ENCODE results near the gene CEMIP.

CEMIP gene

DNA sequence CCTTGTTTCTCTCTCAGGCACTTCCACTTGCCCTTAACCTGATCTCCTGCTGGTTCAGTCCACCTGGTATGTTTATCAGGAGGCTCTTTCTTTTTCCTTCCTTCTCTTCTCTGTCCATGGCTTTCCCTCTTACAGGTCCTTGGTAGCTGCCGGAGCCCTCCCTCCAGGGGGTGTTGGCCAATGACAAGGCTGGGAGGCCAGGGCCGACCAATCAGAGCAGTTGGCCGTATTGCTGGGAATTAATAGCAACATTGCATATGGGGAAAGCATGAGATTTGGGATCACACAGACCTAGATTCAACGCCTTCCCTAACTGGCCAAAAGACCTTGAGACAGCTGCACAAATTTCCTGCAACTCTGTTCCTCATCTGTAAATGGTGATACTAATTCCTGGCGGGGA, 62.4 kb downstream of the CEMIP start:
- no peak for DNase-seq (ENCODE audit: low read depth in 1 of 2, low spot score in 1 of 2)

DNA sequence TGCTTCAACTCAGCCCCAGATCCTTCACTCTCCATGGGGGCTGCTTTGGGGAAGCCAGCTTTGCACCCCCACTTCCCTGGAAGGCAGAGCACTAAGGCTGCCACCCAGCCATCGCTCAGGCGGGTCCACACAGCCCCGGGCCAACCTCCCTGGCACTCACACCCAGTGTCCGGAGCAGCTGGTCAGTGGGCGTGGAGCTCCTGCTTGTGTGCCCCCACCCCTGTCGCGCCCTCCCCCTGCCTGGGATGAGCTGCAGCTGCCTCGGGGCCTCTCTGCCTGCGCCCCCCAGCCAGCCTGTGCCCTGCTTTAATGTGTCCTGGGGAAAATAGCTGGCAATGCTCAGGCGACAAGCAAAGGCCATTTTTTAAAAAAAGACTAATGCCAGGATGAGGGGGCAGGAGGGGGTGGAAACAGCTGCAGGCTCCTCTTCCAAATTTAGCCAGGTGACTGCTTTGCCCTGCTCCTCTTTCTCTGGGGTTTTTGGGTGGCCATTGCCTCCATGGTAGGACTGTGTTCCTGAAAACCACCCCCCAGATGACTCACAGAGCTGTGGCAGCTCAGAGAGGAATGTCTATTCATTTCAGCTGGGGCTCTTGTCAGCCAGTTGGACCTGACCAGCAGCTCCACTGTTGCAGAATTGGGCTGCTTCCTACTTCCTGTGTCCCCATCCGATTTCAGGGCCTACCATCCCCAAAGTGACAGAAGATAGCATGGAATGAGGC, 65.0 kb downstream of the CEMIP start:
- no peak for DNase-seq (ENCODE audit: low read depth in 1 of 2, low spot score in 1 of 2)

DNA sequence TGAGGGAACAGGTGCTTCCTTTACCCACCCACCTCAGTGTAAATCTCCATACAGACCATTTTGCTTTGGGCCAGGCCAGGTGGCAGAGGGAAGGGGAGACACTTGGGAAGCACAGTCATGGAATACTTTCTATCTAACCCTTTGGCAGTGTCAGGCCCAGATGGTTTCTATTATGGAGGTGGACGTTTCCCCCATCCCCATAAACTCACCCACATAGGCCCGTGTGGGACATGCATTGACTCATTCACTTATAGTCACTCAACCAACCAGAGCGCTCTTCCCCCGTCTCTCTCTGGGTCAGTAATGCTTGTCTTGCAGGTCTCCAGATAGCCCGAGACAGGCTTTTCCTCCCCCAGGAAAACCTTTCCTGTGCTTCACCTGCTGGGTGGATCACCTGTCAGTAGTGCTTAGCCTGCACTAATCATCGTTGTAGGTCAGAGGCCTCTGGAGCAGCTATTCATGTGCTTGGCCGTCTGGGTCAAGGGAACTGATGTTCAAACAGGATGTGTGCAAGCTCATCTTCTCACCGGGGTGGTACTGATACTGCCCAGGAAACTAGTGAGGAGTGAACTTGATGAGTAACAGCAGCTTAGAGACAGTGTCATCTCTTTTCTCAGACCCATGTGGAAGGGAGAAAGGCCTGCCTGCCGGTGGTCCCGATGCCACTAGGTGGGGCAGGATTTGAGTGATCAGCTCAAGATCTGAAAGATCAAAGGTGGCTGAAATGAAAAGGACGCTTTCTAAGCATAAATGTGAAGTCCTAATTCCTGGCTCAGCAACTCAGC, 67.1 kb downstream of the CEMIP start:
- DNase-seq (ENCODE audit: low read depth in 1 of 2, low spot score in 1 of 2): no peak

DNA sequence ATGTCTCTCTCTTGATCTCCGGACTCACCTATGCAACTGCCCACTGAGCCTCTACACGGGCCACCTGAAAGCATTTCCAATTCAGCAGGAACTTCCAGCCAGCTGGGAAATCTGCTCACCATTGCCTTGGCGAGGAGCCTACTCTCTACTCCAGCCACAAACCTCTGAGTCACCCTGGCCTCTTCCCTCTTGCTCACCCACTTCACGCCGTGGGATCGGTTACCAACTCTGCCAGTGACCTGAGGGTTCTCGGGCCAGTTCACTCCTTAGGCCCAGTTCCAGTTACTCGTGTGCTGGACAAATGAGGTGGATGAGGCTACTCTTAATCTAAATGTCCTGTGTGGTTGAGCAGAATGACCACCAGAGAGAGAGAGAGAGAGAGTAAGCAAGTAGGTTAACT, 70.1 kb downstream of the CEMIP start:
- no peak for DNase-seq (ENCODE audit: low read depth in 1 of 2, low spot score in 1 of 2)

DNA sequence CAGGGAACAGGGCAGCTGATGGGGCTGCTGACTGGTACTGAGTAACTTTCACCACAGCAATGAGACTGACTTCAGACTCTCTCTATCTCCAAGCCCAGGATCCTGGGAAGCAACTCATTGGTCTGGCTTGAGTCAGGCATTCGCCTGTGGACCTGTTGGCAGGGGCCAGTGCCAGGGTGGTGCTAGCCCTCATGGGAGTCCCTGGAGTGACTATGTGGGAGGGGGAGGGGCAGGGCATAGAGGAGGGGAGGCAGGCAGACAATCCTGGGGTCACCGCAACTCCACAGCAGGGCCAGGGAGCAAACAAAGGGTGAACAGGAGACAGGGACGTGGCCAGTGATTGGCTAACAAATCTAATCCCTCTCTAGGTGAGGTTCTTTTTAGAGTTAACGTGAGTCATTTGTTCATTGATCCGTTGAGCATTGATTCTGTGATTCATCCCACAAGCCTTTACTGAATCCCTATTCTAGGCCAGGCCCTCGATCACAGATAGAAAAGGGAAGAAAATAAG, 71.8 kb downstream of the CEMIP start:
- DNase-seq (ENCODE audit: low read depth in 1 of 2, low spot score in 1 of 2): no peak

DNA sequence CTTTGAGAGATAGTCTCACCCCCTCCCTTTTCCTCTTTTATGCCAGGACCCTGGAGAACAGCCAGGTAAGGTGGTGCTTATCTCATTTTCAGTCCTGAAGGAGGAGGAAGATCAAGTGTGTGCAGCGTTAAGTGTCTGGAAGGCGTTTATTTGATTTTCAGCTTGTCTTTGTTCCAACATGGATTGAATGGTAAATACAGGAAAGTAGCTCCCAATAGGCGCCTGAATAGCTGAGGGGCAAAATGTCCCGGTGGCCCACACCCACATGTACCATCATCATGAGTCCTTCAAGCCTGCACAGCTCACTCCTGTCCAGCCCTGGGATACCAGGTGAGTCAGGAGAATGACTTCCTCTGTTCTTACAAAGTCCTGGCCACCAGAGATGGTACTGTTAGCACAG, 73.5 kb downstream of the CEMIP start:
- no peak for DNase-seq (ENCODE audit: low read depth in 1 of 2, low spot score in 1 of 2)

DNA sequence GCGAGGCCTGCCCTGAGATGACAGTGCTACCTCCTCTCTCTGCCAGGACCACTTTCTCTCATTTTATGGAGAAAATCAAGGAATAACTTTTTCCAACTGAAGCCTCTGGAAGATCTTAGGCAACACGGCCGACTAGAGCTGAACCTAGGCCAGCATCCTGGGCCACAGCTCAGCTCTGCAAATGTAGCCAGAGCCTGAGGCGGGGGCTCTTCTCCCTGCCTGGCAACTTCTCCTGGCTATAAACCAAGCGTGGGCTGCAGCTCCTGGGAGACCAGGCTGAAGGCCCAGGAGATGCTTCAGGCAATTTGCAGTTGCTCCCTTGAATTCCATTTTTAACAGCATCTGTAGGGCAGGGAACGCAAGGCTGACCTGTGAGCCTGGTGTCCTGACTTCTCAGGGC, 74.9 kb downstream of the CEMIP start:
- no peak for DNase-seq (ENCODE audit: low read depth in 1 of 2, low spot score in 1 of 2)

DNA sequence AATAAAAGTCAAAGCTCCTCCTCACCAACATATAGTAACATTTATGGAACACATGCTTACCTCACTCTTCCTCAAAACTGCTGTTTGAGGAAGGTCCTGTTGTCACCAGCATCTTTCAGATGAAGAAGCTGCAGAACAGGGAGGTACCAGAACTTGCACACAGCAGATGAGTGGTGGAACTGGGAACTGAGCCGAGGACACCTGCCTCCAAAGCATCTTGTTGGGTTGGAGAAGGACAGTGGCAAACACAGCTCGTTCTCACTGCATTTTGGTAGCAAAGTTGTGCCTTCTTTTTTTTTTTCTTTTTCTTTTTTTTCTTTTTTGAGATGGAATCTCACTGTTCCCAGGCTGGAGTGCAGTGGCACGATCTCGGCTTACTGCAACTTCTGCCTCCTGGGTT, 76.0 kb downstream of the CEMIP start:
- no peak for DNase-seq (ENCODE audit: low read depth in 1 of 2, low spot score in 1 of 2)

DNA sequence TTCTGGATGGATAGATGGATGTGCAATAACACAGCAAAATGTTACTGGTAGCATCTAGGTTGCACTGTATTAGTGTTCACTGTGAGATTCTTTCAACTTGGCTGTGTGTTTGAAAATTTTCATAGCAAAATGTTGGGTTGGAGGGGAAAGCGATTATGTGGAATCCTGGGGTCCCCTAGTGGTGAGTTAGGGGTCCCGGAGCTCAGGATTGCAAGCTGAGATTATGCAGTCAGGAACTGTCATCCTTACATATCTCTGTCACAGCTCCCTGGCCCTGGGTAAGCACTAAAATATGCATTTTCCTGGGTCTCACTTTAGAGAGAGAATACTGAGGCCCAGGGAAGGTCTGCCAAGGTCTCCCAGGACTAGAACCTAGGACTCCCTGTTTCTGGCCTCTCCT, 77.2 kb downstream of the CEMIP start:
- no peak for DNase-seq (ENCODE audit: low read depth in 1 of 2, low spot score in 1 of 2)

DNA sequence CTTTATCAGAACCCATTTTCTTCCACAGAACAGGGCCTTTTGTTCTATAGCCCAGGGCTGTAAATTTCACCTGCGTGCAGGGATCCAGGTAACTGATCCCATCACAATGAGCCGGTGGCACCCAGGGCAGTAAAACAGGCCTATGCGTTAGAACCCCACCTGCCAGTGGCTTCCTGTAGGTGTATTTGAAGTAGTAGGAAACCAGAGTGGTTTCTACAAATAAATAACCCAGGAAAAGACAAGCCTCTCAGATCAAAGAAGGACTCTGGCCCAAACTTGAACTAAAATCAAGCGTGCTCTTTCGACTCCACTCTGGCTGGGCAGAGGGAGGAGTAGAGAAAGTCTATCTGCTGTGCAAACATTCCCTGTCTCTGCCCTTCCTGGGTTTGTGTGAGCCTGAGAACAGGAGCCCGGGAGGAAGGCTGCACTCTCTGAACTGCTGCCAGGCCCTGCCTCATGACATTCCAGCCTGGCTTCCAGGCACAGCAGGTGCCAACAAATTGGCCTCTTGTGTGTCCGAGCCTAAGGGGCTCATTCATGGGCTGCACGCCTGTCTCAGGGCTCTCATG, 77.7 kb downstream of the CEMIP start:
- DNase-seq (ENCODE audit: low read depth in 1 of 2, low spot score in 1 of 2): no peak

DNA sequence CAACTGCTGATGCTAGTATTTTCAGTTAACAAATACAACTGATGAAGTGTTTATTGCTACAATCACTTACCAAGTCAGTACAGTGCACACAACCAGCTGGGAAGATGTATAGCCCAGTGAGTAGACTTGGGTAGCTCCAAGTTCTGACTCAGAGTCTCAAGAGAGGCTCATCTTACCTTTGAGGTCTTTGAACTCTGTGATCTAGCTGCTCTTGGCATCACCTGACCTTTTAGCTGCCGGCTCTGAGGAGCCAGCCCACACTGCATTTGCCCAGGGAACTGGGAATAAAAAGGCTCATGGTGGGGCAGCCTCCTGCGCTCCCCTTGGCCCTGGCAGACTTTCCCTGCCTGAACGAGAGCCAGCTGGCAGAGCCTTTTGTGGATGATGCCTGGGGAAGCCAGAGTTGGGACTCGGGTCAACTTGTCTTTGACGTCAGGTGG, 82.6 kb downstream of the CEMIP start:
- DNase-seq (ENCODE audit: low read depth in 1 of 2, low spot score in 1 of 2): no peak

DNA sequence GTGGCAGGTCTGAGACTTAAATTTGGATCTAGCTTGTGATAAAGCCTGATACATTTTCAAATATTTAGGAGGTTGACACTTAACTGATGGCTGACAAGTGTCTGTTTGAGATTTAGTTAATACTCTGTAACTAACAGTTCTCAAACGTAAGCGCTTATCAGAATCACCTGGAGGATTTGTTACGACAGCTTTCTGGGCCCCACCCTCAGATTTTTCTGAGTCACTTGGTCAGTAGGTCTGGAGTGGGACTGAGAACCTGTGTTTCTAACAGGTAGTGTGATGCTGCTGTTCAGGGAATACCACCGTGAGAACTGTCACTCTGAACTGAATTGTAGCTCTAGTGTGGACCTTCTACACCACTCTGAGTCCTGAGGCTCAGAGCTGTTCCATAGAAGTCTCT, 85.5 kb downstream of the CEMIP start:
- DNase-seq (ENCODE audit: low read depth in 1 of 2, low spot score in 1 of 2): no peak

DNA sequence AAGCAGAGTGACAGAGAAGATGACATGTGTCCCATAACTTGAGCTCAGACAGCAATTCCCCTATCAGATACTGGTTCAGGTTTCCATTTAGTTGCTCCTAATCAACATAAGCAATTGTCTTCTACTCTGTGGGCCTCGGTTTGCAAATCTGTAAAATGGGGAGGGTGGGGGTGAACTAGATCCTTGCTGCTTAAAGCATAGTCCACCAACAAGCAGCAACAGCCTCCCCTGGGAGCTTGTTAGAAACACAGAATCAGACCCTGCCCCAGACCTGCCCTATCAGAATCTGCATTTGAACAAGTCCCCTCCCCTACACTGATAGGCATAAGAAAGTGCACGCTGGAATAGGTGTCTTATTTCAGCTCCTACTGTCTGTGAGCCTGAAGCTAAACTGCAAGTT, 87.8 kb downstream of the CEMIP start:
- no peak for DNase-seq (ENCODE audit: low read depth in 1 of 2, low spot score in 1 of 2)

DNA sequence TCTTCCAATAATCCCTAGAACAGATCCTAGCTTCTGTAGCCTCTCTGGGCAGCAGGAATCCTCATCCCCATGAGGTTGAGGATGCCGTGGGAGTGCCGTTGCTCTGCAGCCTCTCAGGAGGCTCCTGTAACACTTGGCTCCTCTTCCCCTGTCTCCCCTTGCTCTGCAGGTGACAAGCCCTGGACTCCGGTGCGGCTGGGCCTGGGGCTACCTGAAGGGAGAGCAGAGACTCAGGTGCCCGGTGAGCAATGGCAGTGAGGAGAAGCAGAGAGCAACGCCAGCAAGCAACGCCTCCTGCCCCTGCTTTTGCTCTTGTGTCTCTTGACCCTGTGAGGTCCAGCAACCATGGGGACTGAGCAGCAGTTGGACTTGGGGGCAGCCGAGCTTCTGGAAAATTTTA, 91.2 kb downstream of the CEMIP start:
- no peak for DNase-seq (ENCODE audit: low read depth in 1 of 2, low spot score in 1 of 2)

DNA sequence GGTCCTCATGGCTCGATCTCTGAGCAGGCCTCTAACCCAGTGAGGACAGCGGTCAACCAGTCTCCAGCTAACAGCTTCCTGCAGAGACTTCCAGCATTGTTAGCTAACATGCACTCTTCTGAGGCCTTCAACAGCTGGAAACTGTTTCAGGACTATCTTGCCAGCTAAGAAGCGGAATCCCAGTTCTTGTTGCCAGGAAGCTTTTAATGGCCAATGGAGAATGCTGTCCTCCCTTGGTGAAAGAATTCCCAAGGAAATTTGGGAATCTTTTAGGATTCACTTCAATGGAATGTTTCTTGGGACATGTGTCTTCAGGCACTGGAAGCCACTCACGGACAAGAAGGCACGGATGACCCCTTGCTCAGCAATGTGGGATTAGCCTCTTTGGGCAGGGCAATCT, 91.7 kb downstream of the CEMIP start:
- no peak for DNase-seq (ENCODE audit: low read depth in 1 of 2, low spot score in 1 of 2)

DNA sequence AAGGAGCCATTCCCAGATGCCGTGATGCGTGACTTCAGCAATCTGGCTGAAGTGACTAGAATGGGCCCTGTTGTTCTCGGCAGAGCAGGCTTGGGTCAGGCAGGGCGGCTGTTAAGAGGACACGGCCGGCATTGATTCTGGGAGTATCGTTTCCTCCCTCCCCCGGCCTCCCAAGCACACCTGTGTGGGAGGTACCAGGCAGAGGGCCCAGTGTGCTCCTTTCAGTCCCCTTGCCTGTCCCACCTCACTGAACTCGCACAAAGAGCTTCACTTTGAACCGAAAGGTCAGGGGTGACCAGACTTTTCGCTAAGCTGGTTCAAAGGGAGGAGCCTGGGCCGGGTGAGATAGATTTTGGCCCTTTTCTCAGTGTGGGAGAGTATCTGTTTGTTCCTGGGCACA, 92.7 kb downstream of the CEMIP start:
- DNase-seq (ENCODE audit: low read depth in 1 of 2, low spot score in 1 of 2): no peak

DNA sequence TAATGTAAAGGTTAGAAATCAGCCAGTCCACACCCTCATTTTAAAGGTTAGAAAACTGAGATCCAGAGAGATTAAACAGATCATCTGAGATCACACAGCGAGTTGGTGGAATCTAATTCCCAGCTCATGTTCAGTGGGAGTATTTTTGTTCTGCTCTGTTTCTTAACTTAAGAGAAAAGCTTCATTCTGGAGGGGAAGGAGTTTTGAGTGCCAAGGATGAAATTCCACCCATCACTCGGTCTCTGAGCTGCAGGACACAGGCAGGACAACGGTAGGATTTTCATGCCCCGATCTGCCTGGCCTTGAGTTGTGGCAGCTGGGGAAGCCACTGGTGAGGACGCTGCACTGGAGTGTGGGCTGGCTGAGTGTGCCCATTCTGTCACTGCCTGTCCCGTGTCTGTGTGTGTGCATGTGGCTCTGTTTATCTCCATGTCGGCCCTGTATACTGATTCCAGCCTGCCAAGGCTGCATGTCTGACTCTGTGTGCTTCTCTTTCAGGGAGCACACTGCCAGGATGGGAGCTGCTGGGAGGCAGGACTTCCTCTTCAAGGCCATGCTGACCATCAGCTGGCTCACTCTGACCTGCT, 94.3 kb downstream of the CEMIP start:
- DNase-seq (ENCODE audit: low read depth in 1 of 2, low spot score in 1 of 2): no peak

DNA sequence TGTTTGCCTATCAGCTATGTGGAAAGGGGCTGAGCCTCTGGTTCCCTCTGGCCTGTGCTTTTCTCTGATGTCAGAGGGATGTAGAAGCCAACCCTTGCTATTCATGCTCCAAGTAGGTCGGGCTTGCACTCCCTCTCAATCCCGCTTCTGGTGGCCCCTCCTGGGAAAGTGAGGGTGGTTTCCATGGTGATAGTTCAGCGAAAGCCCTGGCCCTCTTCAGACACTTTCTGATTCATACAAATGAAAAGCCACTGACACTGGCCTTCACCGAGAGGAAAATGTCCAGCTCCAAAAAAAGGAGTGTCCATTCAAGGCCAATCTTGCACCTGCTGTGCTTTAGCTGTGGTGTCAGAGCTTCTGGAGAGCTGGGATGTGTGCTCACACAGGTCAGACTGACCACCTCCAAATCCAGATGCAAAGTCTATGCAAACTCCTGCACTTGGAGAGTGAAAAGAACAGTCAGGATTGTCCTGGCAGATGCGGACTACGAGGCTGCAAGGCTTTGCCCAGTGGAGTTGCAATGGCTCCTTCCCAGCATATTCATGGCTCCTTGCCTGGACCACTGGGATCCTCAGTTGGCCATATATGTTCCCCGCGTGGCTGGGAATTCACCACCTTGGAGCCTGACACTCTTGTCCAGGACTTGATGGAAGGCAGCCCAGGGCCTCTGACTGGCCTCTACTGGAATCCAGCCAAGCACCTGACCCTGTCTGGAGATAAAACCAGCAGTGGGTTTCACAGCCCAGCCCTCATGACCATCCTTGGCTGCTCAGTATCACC, 96.6 kb downstream of the CEMIP start:
- no peak for DNase-seq (ENCODE audit: low read depth in 1 of 2, low spot score in 1 of 2)

DNA sequence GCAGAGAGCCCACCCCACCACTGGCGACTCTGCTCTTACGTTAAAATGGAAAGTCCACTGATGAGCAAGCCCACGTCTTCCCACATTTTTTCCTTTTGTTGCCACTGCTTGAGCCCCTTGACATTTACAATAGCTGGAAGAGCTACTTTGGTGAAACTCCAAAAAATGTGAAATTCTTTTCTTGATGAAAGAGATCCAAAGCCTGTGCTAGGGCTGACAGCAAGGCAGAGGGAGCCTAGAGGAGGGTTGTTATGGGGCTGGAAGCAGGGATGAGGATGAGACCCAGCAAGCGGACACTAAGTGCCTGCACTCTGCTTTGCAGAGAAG, 97.1 kb downstream of the CEMIP start:
- no peak for DNase-seq (ENCODE audit: low read depth in 1 of 2, low spot score in 1 of 2)

DNA sequence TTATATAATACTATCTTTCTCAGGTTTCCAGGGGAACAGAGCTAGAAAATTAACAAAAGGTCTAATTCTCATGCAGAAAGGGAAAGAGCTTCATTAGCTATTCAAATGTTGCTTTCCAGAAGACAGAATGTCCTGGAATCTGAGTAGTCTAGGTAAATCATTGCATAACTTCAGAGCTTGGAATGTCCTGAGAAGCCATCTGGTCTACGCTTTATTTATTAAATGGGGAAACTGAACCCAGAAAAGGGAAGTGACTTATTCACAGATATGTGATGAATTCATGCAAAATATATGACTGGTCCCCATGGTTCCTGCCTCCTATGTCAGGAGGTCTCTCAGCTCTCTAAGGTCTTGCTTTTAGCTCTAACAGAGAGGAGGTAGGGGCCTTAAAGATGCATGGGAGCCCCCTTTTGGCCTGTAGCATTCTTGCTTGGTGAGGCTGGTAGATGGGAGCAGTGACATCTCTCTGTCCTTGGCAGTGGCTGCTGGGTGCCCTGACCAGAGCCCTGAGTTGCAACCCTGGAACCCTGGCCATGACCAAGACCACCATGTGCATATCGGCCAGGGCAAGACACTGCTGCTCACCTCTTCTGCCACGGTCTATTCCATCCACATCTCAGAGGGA, 99.2 kb downstream of the CEMIP start:
- DNase-seq (ENCODE audit: low read depth in 1 of 2, low spot score in 1 of 2): no peak

DNA sequence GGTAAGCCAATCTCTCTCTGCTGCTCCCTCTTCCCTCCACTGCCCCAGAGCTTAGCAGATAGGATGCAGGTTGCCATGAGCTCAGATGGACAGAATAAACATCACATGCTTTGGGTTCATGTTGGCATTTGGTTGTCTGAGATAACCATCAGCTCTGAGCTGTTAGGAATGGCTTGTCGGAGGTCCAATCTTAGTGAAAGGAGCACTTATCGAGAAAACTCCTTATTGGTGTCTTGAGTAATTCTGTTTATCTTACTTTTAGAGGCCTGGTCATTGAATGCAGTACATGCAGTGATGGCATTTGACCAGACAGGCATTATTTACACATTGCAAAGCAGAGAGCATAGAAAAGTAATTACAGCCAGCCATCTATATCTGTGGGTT, 99.7 kb downstream of the CEMIP start:
- DNase-seq (ENCODE audit: low read depth in 1 of 2, low spot score in 1 of 2): no peak
